BJ (cell line): Measurements from ENCODE around the gene NF1. TPM values are rescaled to one million over a fixed set of nuclear protein-coding genes. Genes with fewer than 3 reads are reported as not detected.
"Not testable (repeated sequence)": the region's sequence is repeated elsewhere in the genome, so short reads cannot be mapped to it uniquely, and the experiment has no call there.

Experiments
- CTCF ChIA-PET: fragments of 350-600 bp; formaldehyde crosslinking; extraction: SDS; loops from one replicate; lab custom pipeline; 2021; ENCODE audit warnings: antibody characterized with exemption, inconsistent platforms; lab: Yijun Ruan, JAX
- POLR2A ChIA-PET: fragments of 300-600 bp; sonication (Branson Sonifier 250); formaldehyde crosslinking; extraction: SDS; loops from one replicate; lab custom pipeline; 2021; ENCODE audit warnings: antibody characterized with exemption; lab: Charles Lee
- DNase-seq: peaks from one replicate; pipeline ENCODE4 v3.0.0-alpha.2; 2011; ENCODE audit warnings: low read depth
- H3K27me3 ChIP-seq: 2 replicates; pipeline ENCODE4 v1.6.0; 2011; ENCODE audit warnings: low read length; ENCODE audit not compliant: control insufficient read depth, insufficient read depth
- H3K36me3 ChIP-seq: 2 replicates; pipeline ENCODE4 v1.5.1; 2011; ENCODE audit warnings: low read length; ENCODE audit not compliant: control insufficient read depth, insufficient read depth
- H3K4me3 ChIP-seq: 2 replicates; pipeline ENCODE4 v1.5.1; 2011; ENCODE audit warnings: low read depth, mild to moderate bottlenecking, control low read depth, low read length
- CTCF ChIP-seq: IDR thresholded peaks from 2 replicates; pipeline ENCODE4 v1.5.1; 2011; ENCODE audit warnings: low read depth, mild to moderate bottlenecking, control low read depth, inconsistent platforms, low read length, moderate library complexity; ENCODE audit not compliant: insufficient read depth
- polyA plus RNA-seq: library from polyadenylated mRNA; depleted of rRNA; stranded (reverse); fragments of >200 nt; gene quantifications from 2 replicates; pipeline ENCODE4 v1.2.3, GENCODE V29; 2011

The NF1 gene
- polyA plus RNA-seq, 1 experiment, result 29.3 TPM

DNA sequence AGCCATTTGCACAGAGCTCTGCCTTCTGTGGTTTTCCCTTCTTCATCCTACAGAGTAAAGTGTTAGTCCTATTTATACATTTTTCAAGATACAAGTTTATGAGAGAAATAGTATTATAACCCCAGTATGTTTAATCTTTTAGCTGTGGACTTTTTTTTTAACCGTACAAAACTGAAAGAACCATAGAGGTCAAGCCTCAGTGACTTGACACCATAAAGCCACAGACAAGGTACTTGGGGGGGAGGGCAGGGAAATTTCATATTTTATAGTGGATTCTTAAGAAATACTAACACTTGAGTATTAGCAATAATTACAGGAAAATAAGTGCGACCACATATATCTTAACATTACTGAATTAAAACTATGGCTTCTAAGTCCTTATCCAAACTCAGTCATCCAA is 279.7 kb downstream of the NF1 start:
- no peak for TF ChIP-seq CTCF
- peaks cover 1% of the 10 kb centered on the region; the same call in 1 of the 2 replicates for H3K36me3 ChIP-seq
- POLR2A ChIA-PET, result no interaction called here
- CTCF ChIA-PET, result interaction anchor here (1.6 to 1.9 kb wide), 2 partner anchors 8 to 10 kb away, joined by 3 to 8 read pairs; no protein-coding TSS in a partner anchor
- H3K27me3 ChIP-seq, result no peaks in the 10 kb centered on the region
- DNase-seq, result no peak
- no peak overlapping the region for H3K4me3 ChIP-seq

DNA sequence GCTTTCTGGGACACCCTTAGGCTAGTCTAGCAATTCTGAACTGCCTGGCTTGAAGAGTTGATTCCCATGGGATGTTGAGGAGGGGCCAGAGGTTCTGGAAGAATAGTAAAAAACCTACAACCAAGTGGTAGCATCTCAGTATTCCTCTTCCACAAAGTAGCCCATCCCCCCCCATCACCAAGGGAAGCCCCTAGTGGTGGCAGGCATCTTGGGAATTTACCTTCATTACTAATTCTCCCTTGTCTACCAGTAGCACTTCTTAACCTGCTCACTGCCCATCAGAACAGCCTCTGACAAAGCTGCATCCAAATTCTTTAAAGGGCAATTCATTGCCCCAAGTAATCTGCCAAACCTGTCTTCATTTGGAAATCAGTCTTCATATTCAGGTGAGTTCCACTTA is 283.9 kb downstream of the NF1 start:
- TF ChIP-seq CTCF, result no peak; the same call in 1 of the 2 replicates
- CTCF ChIA-PET, result interaction anchor here (1.0 to 1.9 kb wide), 4 partner anchors 9 to 523 kb away, joined by 3 to 5 read pairs (median 4); partner anchors contain the start of gene UTP6
- H3K4me3 ChIP-seq, result no peak overlapping the region
- peaks cover 3% of the 10 kb centered on the region for H3K36me3 ChIP-seq
- DNase-seq, result no peak
- no peaks in the 10 kb centered on the region for H3K27me3 ChIP-seq
- POLR2A ChIA-PET, result no interaction called here

- H3K4me3 ChIP-seq, result no peak overlapping the region
- H3K36me3 ChIP-seq, result peaks cover 3% of the 10 kb centered on the region
- ChIA-PET CTCF (interaction anchor here (1.9 to 2.3 kb wide), 2 partner anchors 10 to 12 kb away, joined by 4 to 10 read pairs; no protein-coding TSS in a partner anchor), POLR2A (no interaction called here)
- DNase-seq, result no peak
- TF ChIP-seq CTCF, result no peak
- no peaks in the 10 kb centered on the region for H3K27me3 ChIP-seq
Measured at GRCh38 chr17:31379597-31380205, 284.9 kb downstream of the NF1 start.

DNA sequence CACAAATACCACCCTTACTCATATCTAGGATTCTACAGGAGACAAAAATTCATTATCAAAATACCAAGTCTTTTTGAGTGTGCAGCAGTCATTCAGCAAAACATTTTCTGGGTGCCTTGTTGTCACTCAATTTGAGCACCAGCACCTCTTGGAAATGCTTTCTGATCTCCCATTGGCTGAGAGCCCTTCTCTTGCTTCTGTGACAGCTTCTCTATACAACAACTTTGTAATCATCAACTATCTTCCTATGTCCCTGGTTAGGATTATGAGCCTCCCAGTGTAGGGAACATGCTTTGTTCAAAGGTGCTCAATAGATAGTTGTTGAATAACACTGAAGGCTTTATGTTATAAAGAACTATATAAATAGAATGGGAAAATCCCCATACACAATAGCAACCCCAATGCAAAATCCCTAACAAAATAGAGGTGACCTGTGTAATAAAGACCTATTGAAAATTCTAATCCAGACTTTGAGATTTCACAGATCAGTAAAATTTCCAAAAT is 286.4 kb downstream of the NF1 start:
- DNase-seq, result no peak
- peaks cover 3% of the 10 kb centered on the region for H3K36me3 ChIP-seq
- H3K27me3 ChIP-seq, result no peaks in the 10 kb centered on the region
- CTCF ChIA-PET, result interaction anchor here (1.8 to 2.3 kb wide), 2 partner anchors 8 to 56 kb away, joined by 3 to 10 read pairs; no protein-coding TSS in a partner anchor
- no peak overlapping the region for H3K4me3 ChIP-seq
- TF ChIP-seq CTCF, result no peak
- POLR2A ChIA-PET, result no interaction called here

GRCh38 chr17:31382668-31383275 is 288.0 kb downstream of the NF1 start:
- H3K4me3 ChIP-seq, DNase-seq, POLR2A ChIA-PET, H3K27me3 ChIP-seq, H3K36me3 ChIP-seq: not testable (repeated sequence)
- CTCF ChIA-PET, result interaction anchor here (0.7 to 1.8 kb wide), 3 partner anchors 9 to 156 kb away, joined by 3 read pairs; no protein-coding TSS in a partner anchor

DNA sequence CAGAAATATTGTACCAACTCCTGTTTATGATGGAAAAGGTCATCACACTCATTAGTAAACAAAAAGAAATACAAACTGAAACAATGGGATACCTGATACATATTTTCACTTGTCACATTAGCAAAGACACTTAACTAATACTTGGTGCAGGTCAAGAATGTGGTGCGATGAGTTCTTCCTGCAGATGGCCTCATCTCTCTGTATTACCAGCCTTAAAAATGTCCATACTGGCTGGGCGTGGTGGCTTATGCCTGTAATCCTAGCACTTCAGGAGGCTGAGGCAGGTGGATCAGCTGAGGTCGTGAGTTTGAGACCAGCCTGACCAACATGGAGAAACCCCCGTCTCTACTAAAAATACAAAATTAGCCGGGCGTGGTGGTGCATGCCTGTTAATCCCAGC is 288.7 kb downstream of the NF1 start:
- CTCF ChIA-PET, result interaction anchor here (2.6 kb wide), 1 partner anchor 10 kb away, joined by 8 read pairs; no protein-coding TSS in a partner anchor
- H3K36me3 ChIP-seq, H3K4me3 ChIP-seq, POLR2A ChIA-PET, H3K27me3 ChIP-seq, DNase-seq: not testable (repeated sequence)
